Liver (tissue), 9 donors: Measurements from ENCODE around the gene NOTCH4. TPM values are rescaled to one million over a fixed set of nuclear protein-coding genes. Genes with fewer than 3 reads are reported as not detected.

Experiments used
- DNase-seq: peaks from one replicate; pipeline ENCODE4 v3.0.0-alpha.2; 2017; ENCODE audit warnings: low spot score
- H3K27ac ChIP-seq, 2 donors: one replicate each; pipeline ENCODE4 v1.7.0; 2013; ENCODE audit warnings: inconsistent platforms in 2 of 2, low read length in 2 of 2, control low read depth in 1 of 2, low read depth in 1 of 2, mild to moderate bottlenecking in 1 of 2
- H3K27me3 ChIP-seq, 4 donors: one replicate each; pipeline versions ENCODE4 v1.6.1 to v1.7.0; 2013; ENCODE audit warnings: low read length in 3 of 4, inconsistent platforms in 1 of 4, mild to moderate bottlenecking in 1 of 4, moderate library complexity in 1 of 4; ENCODE audit not compliant: control insufficient read depth in 4 of 4, insufficient read depth in 4 of 4
- H3K36me3 ChIP-seq, 4 donors: one replicate each; pipeline versions ENCODE4 v1.6.1 to v1.7.0; 2013; ENCODE audit warnings: low read length in 3 of 4, mild to moderate bottlenecking in 3 of 4, low read depth in 1 of 4, moderate library complexity in 1 of 4; ENCODE audit not compliant: control insufficient read depth in 4 of 4, insufficient read depth in 3 of 4
- H3K4me1 ChIP-seq, 4 donors: one replicate each; pipeline versions ENCODE4 v1.6.1 to v1.7.0; 2013; ENCODE audit warnings: low read length in 3 of 4, mild to moderate bottlenecking in 3 of 4, moderate library complexity in 1 of 4; ENCODE audit not compliant: control insufficient read depth in 4 of 4, insufficient read depth in 4 of 4
- H3K4me3 ChIP-seq, 3 donors: one replicate each; pipeline versions ENCODE4 v1.6.1 to v1.7.0; 2013; ENCODE audit warnings: low read length in 3 of 3, control low read depth in 1 of 3, low read depth in 1 of 3, mild to moderate bottlenecking in 1 of 3
- H3K9ac ChIP-seq, 2 donors: one replicate each; pipeline ENCODE4 v1.7.0; 2013; ENCODE audit warnings: low read length in 2 of 2, mild to moderate bottlenecking in 2 of 2, moderate library complexity in 2 of 2, control low read depth in 1 of 2, low read depth in 1 of 2
- H3K9me3 ChIP-seq, 4 donors: one replicate each; pipeline versions ENCODE4 v1.6.1 to v1.7.0; 2013; ENCODE audit warnings: low read length in 3 of 4; ENCODE audit not compliant: control insufficient read depth in 4 of 4
- FOXA1 ChIP-seq: IDR thresholded peaks from 2 replicates; pipeline ENCODE4 v1.6.1; 2016; ENCODE audit warnings: antibody characterized with exemption
- GABPA ChIP-seq, 2 donors: IDR thresholded peaks in 1 of 2; conservative IDR thresholded peaks in 1 of 2; 2 replicates each; pipeline ENCODE4 v1.6.1; 2016; ENCODE audit warnings: antibody characterized with exemption in 2 of 2, mild to moderate bottlenecking in 1 of 2, moderate library complexity in 1 of 2
- HNF4G ChIP-seq: IDR thresholded peaks from 2 replicates; pipeline ENCODE4 v1.6.1; 2016; ENCODE audit warnings: antibody characterized with exemption
- JUND ChIP-seq, 2 donors: IDR thresholded peaks; 2 replicates each; pipeline ENCODE4 v1.6.1; 2016; ENCODE audit warnings: antibody characterized with exemption in 2 of 2
- NR2F2 ChIP-seq: IDR thresholded peaks from 2 replicates; pipeline ENCODE4 v1.6.1; 2016; ENCODE audit warnings: antibody characterized with exemption
- YY1 ChIP-seq: IDR thresholded peaks from 2 replicates; pipeline ENCODE4 v1.6.1; 2016; ENCODE audit warnings: antibody characterized with exemption, mild to moderate bottlenecking
- WGBS: extraction: QIAGEN DNeasy Blood & Tissue Kit; methylation state at CpG from one replicate; pipeline ENCODE4 v1.1.7; 2013; 5-methylcytosine and 5-hydroxymethylcytosine counted together
- polyA plus RNA-seq, 2 donors: library from polyadenylated mRNA; stranded (reverse) in 1 of 2; unstranded in 1 of 2; fragments of 200-250 nt in 1 of 2; fragments of >200 nt in 1 of 2; fragmentation: Nextera tagmentation in 1 of 2; extraction: Ambion mirVana in 1 of 2; gene quantifications; one replicate each; pipeline versions ENCODE4 v1.2.1 to v1.2.3, GENCODE V29; 2013 to 2015
- total RNA-seq, 2 donors: library from RNA; depleted of rRNA; stranded (reverse); fragments of >200 nt; gene quantifications; one replicate each; pipeline ENCODE4 v1.2.3, GENCODE V29; 2014
- TF ChIP-seq, protein P1 (sequence below): IDR thresholded peaks from 2 replicates; pipeline ENCODE4 v1.6.1; 2016; ENCODE audit warnings: antibody characterized with exemption, mild to moderate bottlenecking
- donor health status: healthy.
- donor health status: healthy.
- donor health status: healthy.
- donor health status: healthy.
- donor health status: healthy.

The NOTCH4 gene
- total and polyA plus RNA-seq, 4 donors, result 2.6 to 15.1 (median 8.8) TPM

DNA sequence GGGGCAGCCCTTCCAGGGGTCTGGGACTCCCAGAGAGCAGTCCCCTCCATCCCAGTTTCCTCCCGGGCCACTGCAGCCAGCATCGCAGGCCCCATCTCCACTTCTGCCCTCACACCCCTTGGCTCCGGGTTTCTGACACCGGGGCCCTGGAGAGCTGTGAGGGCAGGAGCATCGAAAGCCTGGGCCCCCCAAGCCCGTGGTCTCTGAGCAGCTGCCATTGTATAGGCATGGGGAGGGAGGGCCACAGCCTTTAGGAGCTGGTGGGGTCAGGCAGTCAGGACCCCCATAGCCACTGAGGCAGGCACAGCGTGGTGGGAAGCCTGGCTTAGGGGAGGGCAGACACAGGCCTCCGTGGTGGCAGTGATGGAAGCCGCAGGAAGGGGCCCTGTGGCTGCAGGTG lies 21.7 kb downstream of the NOTCH4 start:
- Histone ChIP-seq H3K9me3 (no peaks in the 10 kb centered on the region), H3K4me1 (peaks cover 0 to 2% (median under 1%) of the 10 kb centered on the region in 4 donors), H3K9ac (no peak overlapping the region), H3K36me3 (no peaks in the 10 kb centered on the region), H3K4me3 (no peak overlapping the region), H3K27ac (no peak overlapping the region), H3K27me3 (no peaks in the 10 kb centered on the region)
- DNase-seq, result no peak
- no peak for TF ChIP-seq YY1
- TF ChIP-seq, protein P1, sequence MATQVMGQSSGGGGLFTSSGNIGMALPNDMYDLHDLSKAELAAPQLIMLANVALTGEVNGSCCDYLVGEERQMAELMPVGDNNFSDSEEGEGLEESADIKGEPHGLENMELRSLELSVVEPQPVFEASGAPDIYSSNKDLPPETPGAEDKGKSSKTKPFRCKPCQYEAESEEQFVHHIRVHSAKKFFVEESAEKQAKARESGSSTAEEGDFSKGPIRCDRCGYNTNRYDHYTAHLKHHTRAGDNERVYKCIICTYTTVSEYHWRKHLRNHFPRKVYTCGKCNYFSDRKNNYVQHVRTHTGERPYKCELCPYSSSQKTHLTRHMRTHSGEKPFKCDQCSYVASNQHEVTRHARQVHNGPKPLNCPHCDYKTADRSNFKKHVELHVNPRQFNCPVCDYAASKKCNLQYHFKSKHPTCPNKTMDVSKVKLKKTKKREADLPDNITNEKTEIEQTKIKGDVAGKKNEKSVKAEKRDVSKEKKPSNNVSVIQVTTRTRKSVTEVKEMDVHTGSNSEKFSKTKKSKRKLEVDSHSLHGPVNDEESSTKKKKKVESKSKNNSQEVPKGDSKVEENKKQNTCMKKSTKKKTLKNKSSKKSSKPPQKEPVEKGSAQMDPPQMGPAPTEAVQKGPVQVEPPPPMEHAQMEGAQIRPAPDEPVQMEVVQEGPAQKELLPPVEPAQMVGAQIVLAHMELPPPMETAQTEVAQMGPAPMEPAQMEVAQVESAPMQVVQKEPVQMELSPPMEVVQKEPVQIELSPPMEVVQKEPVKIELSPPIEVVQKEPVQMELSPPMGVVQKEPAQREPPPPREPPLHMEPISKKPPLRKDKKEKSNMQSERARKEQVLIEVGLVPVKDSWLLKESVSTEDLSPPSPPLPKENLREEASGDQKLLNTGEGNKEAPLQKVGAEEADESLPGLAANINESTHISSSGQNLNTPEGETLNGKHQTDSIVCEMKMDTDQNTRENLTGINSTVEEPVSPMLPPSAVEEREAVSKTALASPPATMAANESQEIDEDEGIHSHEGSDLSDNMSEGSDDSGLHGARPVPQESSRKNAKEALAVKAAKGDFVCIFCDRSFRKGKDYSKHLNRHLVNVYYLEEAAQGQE, result no peak
- no peak for TF ChIP-seq HNF4G
- WGBS, result 83% methylated on average over 9 of the region's 9 CpGs

DNA sequence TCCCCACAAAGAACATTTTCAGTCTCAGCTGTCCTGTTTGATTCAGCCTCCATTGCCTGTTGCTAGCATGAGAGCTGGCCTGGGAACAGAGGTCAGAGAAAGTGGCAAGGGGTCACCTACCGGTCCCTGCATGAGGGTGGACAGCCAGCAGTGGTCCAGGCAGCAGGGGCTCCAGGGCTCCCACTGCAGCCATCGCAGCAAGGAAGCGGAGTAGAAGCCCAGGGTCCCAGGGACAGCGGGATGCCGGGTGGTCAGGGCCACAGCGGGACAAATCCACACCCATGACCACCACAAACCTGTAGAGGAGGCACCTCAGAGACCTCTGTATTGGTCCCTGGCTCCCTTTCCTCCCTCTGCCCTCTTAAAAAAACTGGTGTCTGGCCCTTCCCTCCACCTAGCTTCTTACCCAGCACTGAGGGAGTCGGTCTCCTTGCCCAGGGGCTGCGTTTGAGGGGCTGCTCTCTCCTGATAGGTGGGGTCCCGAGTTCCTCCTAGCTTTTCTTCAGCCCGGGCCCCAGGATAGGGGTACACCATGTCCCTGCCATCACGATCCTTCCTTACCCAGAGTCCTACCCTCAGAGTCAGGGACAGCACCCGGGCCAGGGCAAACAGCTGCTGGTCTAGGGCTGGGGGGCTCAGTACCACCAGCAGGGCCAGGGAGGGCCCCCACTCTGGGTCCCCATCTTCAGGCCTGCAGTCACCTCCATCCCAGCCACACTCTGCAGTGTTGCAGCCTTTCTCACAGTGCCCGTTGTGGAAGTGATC lies 23.0 kb downstream of the NOTCH4 start:
- TF ChIP-seq JUND (IDR thresholded peaks at IDR 0.05), result no peak
- no peak for TF ChIP-seq NR2F2
- Histone ChIP-seq H3K27me3 (no peaks in the 10 kb centered on the region), H3K9me3 (no peaks in the 10 kb centered on the region), H3K36me3 (no peaks in the 10 kb centered on the region), H3K4me1 (peaks cover 0 to 12% (median 6%) of the 10 kb centered on the region in 4 donors), H3K27ac (no peak overlapping the region), H3K4me3 (no peak overlapping the region), H3K9ac (no peak overlapping the region)
- DNase-seq, result no peak
- 85% methylated on average over 13 of the region's 13 CpGs for WGBS

DNA sequence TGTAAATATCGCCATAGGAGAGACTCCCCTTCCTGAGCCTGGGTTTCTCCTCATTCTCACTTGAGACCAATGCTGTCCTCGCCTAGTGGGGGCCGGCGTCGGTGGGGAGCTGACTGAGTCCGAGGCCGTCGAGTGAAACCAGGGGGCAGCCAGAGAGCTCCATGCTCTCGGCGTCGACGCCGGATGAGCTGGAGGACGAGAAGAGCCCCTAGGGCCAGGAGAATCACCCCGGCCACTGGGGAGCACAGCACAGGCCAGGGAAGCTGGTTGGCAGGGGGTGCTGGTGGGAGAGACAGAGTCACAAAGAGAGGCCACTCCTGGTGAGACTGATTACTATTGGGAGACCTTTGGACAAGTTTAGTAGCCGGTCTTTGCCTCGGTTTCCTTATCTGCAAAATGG lies 25.0 kb downstream of the NOTCH4 start:
- Histone ChIP-seq H3K9me3 (no peaks in the 10 kb centered on the region), H3K4me3 (no peak overlapping the region), H3K9ac (no peak overlapping the region), H3K27ac (no peak overlapping the region), H3K36me3 (no peaks in the 10 kb centered on the region), H3K4me1 (peaks cover 0 to 23% (median 12%) of the 10 kb centered on the region in 4 donors), H3K27me3 (no peaks in the 10 kb centered on the region)
- DNase-seq, result no peak
- WGBS, result 84% methylated on average over 17 of the region's 17 CpGs
- TF ChIP-seq HNF4G (no peak), FOXA1 (no peak), YY1 (no peak), GABPA (IDR thresholded peaks at IDR 0.05 in 1 of 2, conservative IDR thresholded peaks at IDR 0.05 in 1 of 2) (no peak)

DNA sequence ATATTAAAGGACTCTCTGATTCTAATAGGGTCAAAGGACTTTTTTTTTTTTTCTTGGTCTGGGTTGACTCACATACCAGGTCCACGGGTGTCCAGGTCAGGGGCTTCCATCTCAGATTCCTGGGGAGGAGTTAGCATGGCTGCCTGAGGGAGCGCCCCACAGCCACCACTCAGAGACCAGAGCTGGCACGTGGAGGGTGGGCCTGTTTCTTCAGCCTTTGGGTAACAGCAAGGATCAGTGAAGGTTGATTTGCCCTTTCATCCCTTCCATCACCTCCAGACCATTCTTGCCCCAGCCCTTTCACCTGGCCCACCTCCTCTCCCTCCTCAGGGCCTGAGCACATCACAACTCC lies 25.5 kb downstream of the NOTCH4 start:
- no peaks in the 10 kb centered on the region for H3K9me3 ChIP-seq
- no peaks in the 10 kb centered on the region for H3K27me3 ChIP-seq
- 68% methylated on average over 3 of the region's 3 CpGs for whole genome bisulfite sequencing
- no peak for DNase-seq
- TF ChIP-seq, protein P1, result no peak
- no peaks in the 10 kb centered on the region for H3K36me3 ChIP-seq
- H3K27ac ChIP-seq, result no peak overlapping the region
- peaks cover 0 to 23% (median 12%) of the 10 kb centered on the region in 4 donors for H3K4me1 ChIP-seq
- no peak overlapping the region for H3K4me3 ChIP-seq
- no peak overlapping the region for H3K9ac ChIP-seq
